Bladder microvascular endothelial cell (primary cell): Measurements from ENCODE around the gene TRIM61. TPM values are rescaled to one million over a fixed set of nuclear protein-coding genes. Genes with fewer than 3 reads are reported as not detected.

Source experiments
- total RNA-seq: library from RNA; depleted of rRNA; stranded (reverse); fragments of >200 nt; gene quantifications from 2 replicates; pipeline ENCODE4 v1.2.3, GENCODE V29; 2014

The TRIM61 gene
- not detected in 2 replicates for total RNA-seq

GRCh38 chr4:164977243-164978164 is at the start of gene TRIM61:
Gene TRIM61 (minus strand): TSS chr4:164977657. CDS start chr4:164970002, 7,655 bp downstream.

Other genes starting within 250 kb of the TRIM61 start
- not detected in 2 replicates for gene SMIM31, start 223.5 kb downstream of the TRIM61 start, total RNA-seq
- gene APELA, start 100.5 kb downstream of the TRIM61 start, total RNA-seq, result not detected in 2 replicates
- not detected in 2 replicates for gene TRIM60, start 54.3 kb upstream of the TRIM61 start, total RNA-seq
- gene TRIM75, start 76.2 kb upstream of the TRIM61 start, total RNA-seq, result not detected in 2 replicates
- gene TMEM192, start 135.2 kb upstream of the TRIM61 start, total RNA-seq, result 2.9 and 16.9 TPM in 2 replicates
- 24.9 and 34.7 TPM in 2 replicates for gene KLHL2, start 229.9 kb upstream of the TRIM61 start, total RNA-seq